ENCODE data around the gene YBEY. TPM values are rescaled to one million over a fixed set of nuclear protein-coding genes. Genes with fewer than 3 reads are reported as not detected.

Gene YBEY
- polyA plus RNA-seq, 1 donor (not counting 4 experiments of a cell fraction or from before 2014, with no cell fraction given) = 23.5 TPM

GRCh38 chr21:46269466-46269865, 16.7 kb upstream of the YBEY start:
- Histone ChIP-seq H3K9me1 (ENCODE audit: control insufficient read depth, extremely low read depth, insufficient read depth, low read length) (no peaks in the 10 kb centered on the region), H3K4me3 (ENCODE audit: control insufficient read depth in 2 of 3, extremely low read depth in 1 of 3, insufficient read depth in 2 of 3, low read depth in 1 of 3, low read length in 3 of 3) (no peak overlapping the region), H4K20me1 (ENCODE audit: control insufficient read depth, extremely low read depth, insufficient read depth, low read length) (peaks cover 5% of the 10 kb centered on the region), H3K27ac (ENCODE audit: control insufficient read depth, insufficient read depth, low read length) (no peak overlapping the region), H3K27me3 (ENCODE audit: control insufficient read depth, extremely low read depth, insufficient read depth, low read length) (no peaks in the 10 kb centered on the region), H3K4me1 (ENCODE audit: control insufficient read depth, extremely low read depth, insufficient read depth, low read length) (no peaks in the 10 kb centered on the region), H3K36me3 (ENCODE audit: control insufficient read depth in 2 of 2, extremely low read depth in 1 of 2, insufficient read depth in 2 of 2, low read length in 2 of 2) (peaks cover 48 to 58% of the 10 kb centered on the region in 2 experiments), H3K9ac (ENCODE audit: control insufficient read depth, extremely low read depth, insufficient read depth, low read length) (no peak overlapping the region), H3K4me2 (ENCODE audit: control insufficient read depth, extremely low read depth, insufficient read depth, low read depth, low read length) (no peak overlapping the region), H3K79me2 (ENCODE audit: control insufficient read depth, insufficient read depth, low read length) (no peaks in the 10 kb centered on the region), H3K9me3 (ENCODE audit: control insufficient read depth, low read depth, low read length) (no peaks in the 10 kb centered on the region), H2AFZ (ENCODE audit: control insufficient read depth, low read length) (no peak overlapping the region)
- no peak for FAIRE-seq
- no peak for DNase-seq (ENCODE audit: low read depth, low spot score)
- dilution Hi-C loops (cut with MboI; ENCODE audit: extremely low pct_ligation_motif_present, low sequenced_read_pairs) = no loop called here
- no peak for TF ChIP-seq CTCF (optimal IDR thresholded peaks at IDR 0.05 in 1 of 3, IDR thresholded peaks at IDR 0.05 in 1 of 3, conservative IDR thresholded peaks at IDR 0.05 in 1 of 3; ENCODE audit: extremely low read depth in 1 of 3, insufficient read depth in 2 of 3, low read length in 3 of 3)

GRCh38 chr21:46273341-46273740, 12.8 kb upstream of the YBEY start:
- H3K79me2 ChIP-seq (ENCODE audit: control insufficient read depth, insufficient read depth, low read length) = no peaks in the 10 kb centered on the region
- no peak for TF ChIP-seq EZH2 (IDR thresholded peaks at IDR 0.05; ENCODE audit: low read length)
- TF ChIP-seq CTCF (optimal IDR thresholded peaks at IDR 0.05 in 1 of 3, IDR thresholded peaks at IDR 0.05 in 1 of 3, conservative IDR thresholded peaks at IDR 0.05 in 1 of 3; ENCODE audit: extremely low read depth in 1 of 3, insufficient read depth in 2 of 3, low read length in 3 of 3) = no peak
- no peaks in the 10 kb centered on the region for H3K27me3 ChIP-seq (ENCODE audit: control insufficient read depth, extremely low read depth, insufficient read depth, low read length)
- no peaks in the 10 kb centered on the region for H3K4me1 ChIP-seq (ENCODE audit: control insufficient read depth, extremely low read depth, insufficient read depth, low read length)
- H3K36me3 ChIP-seq (ENCODE audit: control insufficient read depth in 2 of 2, extremely low read depth in 1 of 2, insufficient read depth in 2 of 2, low read length in 2 of 2) = peaks cover 42 to 45% of the 10 kb centered on the region in 2 experiments
- dilution Hi-C loops (cut with MboI; ENCODE audit: extremely low pct_ligation_motif_present, low sequenced_read_pairs) = no loop called here
- no peaks in the 10 kb centered on the region for H3K9me3 ChIP-seq (ENCODE audit: control insufficient read depth, low read depth, low read length)
- no peak for FAIRE-seq
- no peaks in the 10 kb centered on the region for H4K20me1 ChIP-seq (ENCODE audit: control insufficient read depth, extremely low read depth, insufficient read depth, low read length)
- no peak overlapping the region for H3K4me3 ChIP-seq (ENCODE audit: control insufficient read depth in 2 of 3, extremely low read depth in 1 of 3, insufficient read depth in 2 of 3, low read depth in 1 of 3, low read length in 3 of 3)
- H3K27ac ChIP-seq (ENCODE audit: control insufficient read depth, insufficient read depth, low read length) = no peak overlapping the region
- no peak overlapping the region for H2AFZ ChIP-seq (ENCODE audit: control insufficient read depth, low read length)
- H3K9ac ChIP-seq (ENCODE audit: control insufficient read depth, extremely low read depth, insufficient read depth, low read length) = no peak overlapping the region
- no peak overlapping the region for H3K4me2 ChIP-seq (ENCODE audit: control insufficient read depth, extremely low read depth, insufficient read depth, low read depth, low read length)
- DNase-seq (ENCODE audit: low read depth, low spot score) = no peak
- H3K9me1 ChIP-seq (ENCODE audit: control insufficient read depth, extremely low read depth, insufficient read depth, low read length) = no peaks in the 10 kb centered on the region
